Measurements from ENCODE around the gene SLC38A6. TPM values are rescaled to one million over a fixed set of nuclear protein-coding genes. Genes with fewer than 3 reads are reported as not detected.

Gene SLC38A6
- total and polyA plus RNA-seq, 10 of the 15 experiments (the other 5 are each of a cell fraction or from before 2014, with no cell fraction given), result 2.0 to 7.0 (median 3.7) TPM

DNA sequence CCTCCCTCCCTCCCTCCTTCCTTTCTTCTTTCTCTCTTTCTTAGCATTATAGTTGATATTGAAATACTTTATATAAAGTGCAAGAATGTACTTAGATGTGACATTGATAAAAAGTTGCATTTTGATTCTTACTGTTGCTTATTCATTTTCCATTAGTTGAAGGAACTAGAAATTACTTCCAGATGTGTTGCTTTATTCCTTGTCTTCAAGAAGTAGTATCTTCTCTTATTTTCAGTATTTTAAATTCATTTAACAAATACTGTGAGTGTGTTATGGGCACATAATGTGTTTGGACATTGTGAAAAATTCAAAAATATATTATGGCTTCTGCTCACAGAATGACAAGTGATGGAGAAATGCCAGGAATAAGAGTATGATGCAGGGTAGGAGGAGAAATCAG is 45.7 kb upstream of the SLC38A6 start:
- ChIA-PET POLR2A (no interaction called here), RAD21 (ENCODE audit: unreplicated experiment) (no interaction called here), SMC1A (ENCODE audit: uncharacterized antibody, unreplicated experiment) (no interaction called here), CTCF (no interaction called here)
- Histone ChIP-seq H3K4me3 (no peak overlapping the region), H3K4me2 (ENCODE audit: control insufficient read depth, insufficient read depth) (no peak overlapping the region), H2AFZ (ENCODE audit: control insufficient read depth, low read depth, low read length) (no peak overlapping the region), H3K36me3 (ENCODE audit: control insufficient read depth in 2 of 2, insufficient read depth in 2 of 2, low read length in 1 of 2) (no peaks in the 10 kb centered on the region), H3K4me1 (ENCODE audit: control insufficient read depth, insufficient read depth, low read length) (no peaks in the 10 kb centered on the region), H4K20me1 (ENCODE audit: control insufficient read depth, insufficient read depth) (no peaks in the 10 kb centered on the region), H3K27me3 (replicated peaks in 1 of 2; ENCODE audit: control insufficient read depth in 2 of 2, insufficient read depth in 2 of 2, low read length in 1 of 2) (no peaks in the 10 kb centered on the region), H3K79me2 (ENCODE audit: control insufficient read depth, insufficient read depth, low read length) (no peaks in the 10 kb centered on the region), H3K9ac (ENCODE audit: control insufficient read depth, insufficient read depth, low read length) (no peak overlapping the region), H3K27ac (ENCODE audit: control insufficient read depth, insufficient read depth) (no peak overlapping the region), H3K9me3 (replicated peaks; ENCODE audit: control insufficient read depth, insufficient read depth, low read length) (no peaks in the 10 kb centered on the region)
- intact Hi-C loops (cut with micrococcal nuclease; ENCODE audit: unreplicated experiment) (no loop called here), in situ Hi-C loops (cut with MboI) (no loop called here)
- FAIRE-seq, result no peak
- DNase-seq (ENCODE audit: low read depth, low spot score), result no peak
- ATAC-seq, result no peak
- no peak for TF ChIP-seq PML (IDR thresholded peaks at IDR 0.05; ENCODE audit: low read length)
- TF ChIP-seq SIN3A (IDR thresholded peaks at IDR 0.05; ENCODE audit: low read depth, low read length), result no peak
- no peak for TF ChIP-seq SREBF1 (IDR thresholded peaks at IDR 0.05; ENCODE audit: low read length)
- TF ChIP-seq, protein P1, sequence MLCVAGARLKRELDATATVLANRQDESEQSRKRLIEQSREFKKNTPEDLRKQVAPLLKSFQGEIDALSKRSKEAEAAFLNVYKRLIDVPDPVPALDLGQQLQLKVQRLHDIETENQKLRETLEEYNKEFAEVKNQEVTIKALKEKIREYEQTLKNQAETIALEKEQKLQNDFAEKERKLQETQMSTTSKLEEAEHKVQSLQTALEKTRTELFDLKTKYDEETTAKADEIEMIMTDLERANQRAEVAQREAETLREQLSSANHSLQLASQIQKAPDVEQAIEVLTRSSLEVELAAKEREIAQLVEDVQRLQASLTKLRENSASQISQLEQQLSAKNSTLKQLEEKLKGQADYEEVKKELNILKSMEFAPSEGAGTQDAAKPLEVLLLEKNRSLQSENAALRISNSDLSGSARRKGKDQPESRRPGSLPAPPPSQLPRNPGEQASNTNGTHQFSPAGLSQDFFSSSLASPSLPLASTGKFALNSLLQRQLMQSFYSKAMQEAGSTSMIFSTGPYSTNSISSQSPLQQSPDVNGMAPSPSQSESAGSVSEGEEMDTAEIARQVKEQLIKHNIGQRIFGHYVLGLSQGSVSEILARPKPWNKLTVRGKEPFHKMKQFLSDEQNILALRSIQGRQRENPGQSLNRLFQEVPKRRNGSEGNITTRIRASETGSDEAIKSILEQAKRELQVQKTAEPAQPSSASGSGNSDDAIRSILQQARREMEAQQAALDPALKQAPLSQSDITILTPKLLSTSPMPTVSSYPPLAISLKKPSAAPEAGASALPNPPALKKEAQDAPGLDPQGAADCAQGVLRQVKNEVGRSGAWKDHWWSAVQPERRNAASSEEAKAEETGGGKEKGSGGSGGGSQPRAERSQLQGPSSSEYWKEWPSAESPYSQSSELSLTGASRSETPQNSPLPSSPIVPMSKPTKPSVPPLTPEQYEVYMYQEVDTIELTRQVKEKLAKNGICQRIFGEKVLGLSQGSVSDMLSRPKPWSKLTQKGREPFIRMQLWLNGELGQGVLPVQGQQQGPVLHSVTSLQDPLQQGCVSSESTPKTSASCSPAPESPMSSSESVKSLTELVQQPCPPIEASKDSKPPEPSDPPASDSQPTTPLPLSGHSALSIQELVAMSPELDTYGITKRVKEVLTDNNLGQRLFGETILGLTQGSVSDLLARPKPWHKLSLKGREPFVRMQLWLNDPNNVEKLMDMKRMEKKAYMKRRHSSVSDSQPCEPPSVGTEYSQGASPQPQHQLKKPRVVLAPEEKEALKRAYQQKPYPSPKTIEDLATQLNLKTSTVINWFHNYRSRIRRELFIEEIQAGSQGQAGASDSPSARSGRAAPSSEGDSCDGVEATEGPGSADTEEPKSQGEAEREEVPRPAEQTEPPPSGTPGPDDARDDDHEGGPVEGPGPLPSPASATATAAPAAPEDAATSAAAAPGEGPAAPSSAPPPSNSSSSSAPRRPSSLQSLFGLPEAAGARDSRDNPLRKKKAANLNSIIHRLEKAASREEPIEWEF (IDR thresholded peaks at IDR 0.05; ENCODE audit: insufficient replicate concordance, low read depth, low read length), result no peak
- TF ChIP-seq CBX5 (IDR thresholded peaks at IDR 0.05; ENCODE audit: low read depth), result no peak
- TF ChIP-seq, protein P2, sequence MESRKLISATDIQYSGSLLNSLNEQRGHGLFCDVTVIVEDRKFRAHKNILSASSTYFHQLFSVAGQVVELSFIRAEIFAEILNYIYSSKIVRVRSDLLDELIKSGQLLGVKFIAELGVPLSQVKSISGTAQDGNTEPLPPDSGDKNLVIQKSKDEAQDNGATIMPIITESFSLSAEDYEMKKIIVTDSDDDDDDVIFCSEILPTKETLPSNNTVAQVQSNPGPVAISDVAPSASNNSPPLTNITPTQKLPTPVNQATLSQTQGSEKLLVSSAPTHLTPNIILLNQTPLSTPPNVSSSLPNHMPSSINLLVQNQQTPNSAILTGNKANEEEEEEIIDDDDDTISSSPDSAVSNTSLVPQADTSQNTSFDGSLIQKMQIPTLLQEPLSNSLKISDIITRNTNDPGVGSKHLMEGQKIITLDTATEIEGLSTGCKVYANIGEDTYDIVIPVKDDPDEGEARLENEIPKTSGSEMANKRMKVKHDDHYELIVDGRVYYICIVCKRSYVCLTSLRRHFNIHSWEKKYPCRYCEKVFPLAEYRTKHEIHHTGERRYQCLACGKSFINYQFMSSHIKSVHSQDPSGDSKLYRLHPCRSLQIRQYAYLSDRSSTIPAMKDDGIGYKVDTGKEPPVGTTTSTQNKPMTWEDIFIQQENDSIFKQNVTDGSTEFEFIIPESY (IDR thresholded peaks at IDR 0.05), result no peak
- TF ChIP-seq STAT1 (conservative IDR thresholded peaks at IDR 0.05), result no peak
- no peak for TF ChIP-seq SIX5 (IDR thresholded peaks at IDR 0.05; ENCODE audit: low read depth, low read length, severe bottlenecking)
- no peak for TF ChIP-seq MTA2 (IDR thresholded peaks at IDR 0.05; ENCODE audit: low read depth)
- TF ChIP-seq POLR2A (IDR thresholded peaks at IDR 0.05; ENCODE audit: low read depth, low read length), result no peak
- TF ChIP-seq RB1 (IDR thresholded peaks at IDR 0.05; ENCODE audit: borderline replicate concordance), result no peak
- TF ChIP-seq, protein P3, sequence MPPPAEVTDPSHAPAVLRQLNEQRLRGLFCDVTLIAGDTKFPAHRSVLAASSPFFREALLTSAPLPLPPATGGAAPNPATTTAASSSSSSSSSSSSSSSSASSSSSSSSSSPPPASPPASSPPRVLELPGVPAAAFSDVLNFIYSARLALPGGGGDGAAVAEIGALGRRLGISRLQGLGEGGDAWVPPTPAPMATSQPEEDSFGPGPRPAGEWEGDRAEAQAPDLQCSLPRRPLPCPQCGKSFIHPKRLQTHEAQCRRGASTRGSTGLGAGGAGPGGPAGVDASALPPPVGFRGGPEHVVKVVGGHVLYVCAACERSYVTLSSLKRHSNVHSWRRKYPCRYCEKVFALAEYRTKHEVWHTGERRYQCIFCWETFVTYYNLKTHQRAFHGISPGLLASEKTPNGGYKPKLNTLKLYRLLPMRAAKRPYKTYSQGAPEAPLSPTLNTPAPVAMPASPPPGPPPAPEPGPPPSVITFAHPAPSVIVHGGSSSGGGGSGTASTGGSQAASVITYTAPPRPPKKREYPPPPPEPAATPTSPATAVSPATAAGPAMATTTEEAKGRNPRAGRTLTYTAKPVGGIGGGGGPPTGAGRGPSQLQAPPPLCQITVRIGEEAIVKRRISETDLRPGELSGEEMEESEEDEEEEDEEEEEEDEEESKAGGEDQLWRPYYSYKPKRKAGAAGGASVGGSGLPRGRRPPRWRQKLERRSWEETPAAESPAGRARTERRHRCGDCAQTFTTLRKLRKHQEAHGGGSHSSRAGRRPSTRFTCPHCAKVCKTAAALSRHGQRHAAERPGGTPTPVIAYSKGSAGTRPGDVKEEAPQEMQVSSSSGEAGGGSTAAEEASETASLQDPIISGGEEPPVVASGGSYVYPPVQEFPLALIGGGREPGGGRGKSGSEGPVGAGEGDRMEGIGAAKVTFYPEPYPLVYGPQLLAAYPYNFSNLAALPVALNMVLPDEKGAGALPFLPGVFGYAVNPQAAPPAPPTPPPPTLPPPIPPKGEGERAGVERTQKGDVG (CRISPR knock-in tag; IDR thresholded peaks at IDR 0.05), result no peak
- BruUV-seq (replicated peaks), result no TSS peak
